GM12878 (cell line): ENCODE results near the gene ZBTB8OS. TPM values are rescaled to one million over a fixed set of nuclear protein-coding genes. Genes with fewer than 3 reads are reported as not detected.
A peak's percentile ranks its signal among the peaks of the same experiment; 100 is the strongest.

Experiments used
- BCL11A ChIP-seq: IDR thresholded peaks from 2 replicates; pipeline ENCODE4 v1.6.1; 2011; ENCODE audit warnings: low read depth, low read length
- CBX3 ChIP-seq: fragments of 200-600 bp; sonication (generic); IDR thresholded peaks from 2 replicates; pipeline ENCODE4 v1.6.1; 2016; ENCODE audit warnings: low read depth, borderline replicate concordance
- CHD1 ChIP-seq: IDR thresholded peaks from 2 replicates; pipeline ENCODE4 v1.6.1; 2012; ENCODE audit warnings: low read depth, low read length, improper control_type of control experiment
- CHD4 ChIP-seq: fragments of 200-600 bp; sonication (generic); IDR thresholded peaks from 2 replicates; pipeline ENCODE4 v1.6.1; 2016; ENCODE audit warnings: mild to moderate bottlenecking
- EZH2 ChIP-seq: IDR thresholded peaks from 2 replicates; pipeline ENCODE4 v1.6.1; 2012; ENCODE audit warnings: low read depth, mild to moderate bottlenecking, control low read depth, inconsistent platforms, low read length, borderline replicate concordance; ENCODE audit not compliant: control insufficient read depth
- MTA2 ChIP-seq: fragments of 450-650 bp; IDR thresholded peaks from 2 replicates; pipeline ENCODE4 v1.6.1; 2016; ENCODE audit warnings: low read depth, mild to moderate bottlenecking, moderate library complexity
- MTA3 ChIP-seq: IDR thresholded peaks from 2 replicates; pipeline ENCODE4 v1.6.1; 2012; ENCODE audit warnings: low read length, inconsistent platforms, borderline replicate concordance
- NR2F1 ChIP-seq: fragments of 450-650 bp; conservative IDR thresholded peaks from 2 replicates; pipeline ENCODE4 v1.6.1; 2017; ENCODE audit warnings: mild to moderate bottlenecking
- SIN3A ChIP-seq: IDR thresholded peaks from 2 replicates; pipeline ENCODE4 v1.6.1; 2012; ENCODE audit warnings: low read depth, low read length, improper control_type of control experiment
- SMAD5 ChIP-seq: IDR thresholded peaks from 2 replicates; pipeline ENCODE4 v1.6.1; 2016; ENCODE audit warnings: antibody characterized with exemption, low read depth
- TAF1 ChIP-seq: IDR thresholded peaks from 2 replicates; pipeline ENCODE4 v1.6.1; 2011; ENCODE audit warnings: mild to moderate bottlenecking, low read depth, low read length, borderline replicate concordance
- TCF12 ChIP-seq: IDR thresholded peaks from 2 replicates; pipeline ENCODE4 v1.6.1; 2011; ENCODE audit warnings: low read depth, mild to moderate bottlenecking, low read length
- ZNF274 ChIP-seq: IDR thresholded peaks from one replicate; pipeline ENCODE4 v1.8.0; 2011; ENCODE audit not compliant: insufficient read length, insufficient read depth
- ZNF622 ChIP-seq: fragments of 450-650 bp; IDR thresholded peaks from 2 replicates; pipeline ENCODE4 v1.6.1; 2017; ENCODE audit warnings: mild to moderate bottlenecking, inconsistent platforms
- polyA plus RNA-seq, 11 experiments: library from polyadenylated mRNA; depleted of rRNA in 4 of 11; unstranded in 6 of 11; stranded (reverse) in 5 of 11; fragments of >200 nt; fragmentation: Nextera tagmentation in 4 of 11; fragmentation: Illumina TruSeq in 1 of 11; extraction: Ambion mirVana in 4 of 11; extraction: Trizol in 1 of 11; gene quantifications; 1 replicate in 1 of 11; 2 replicates in 10 of 11; pipeline versions ENCODE4 v1.2.1 to v1.2.3, GENCODE V29; 2011 to 2016; ENCODE audit warnings: inconsistent platforms in 2 of 11, missing spikeins in 2 of 11, low read depth in 1 of 11
- total RNA-seq, 4 experiments: library from RNA; depleted of rRNA in 3 of 4; stranded (reverse); fragments of >200 nt in 3 of 4; fragmentation: Illumina TruSeq in 1 of 4; extraction: Trizol in 1 of 4; gene quantifications; 2 replicates each; pipeline versions ENCODE4 v1.2.1 to v1.2.3, GENCODE V29; 2013 to 2021
- TF ChIP-seq, protein P1 (sequence below): fragments of 150-350 bp; IDR thresholded peaks from 2 replicates; pipeline ENCODE4 v1.6.1; 2014; ENCODE audit warnings: mild to moderate bottlenecking, low read depth, low read length
- TF ChIP-seq, protein P2 (sequence below): fragments of 450-650 bp; IDR thresholded peaks from 2 replicates; pipeline ENCODE4 v1.6.1; 2018; ENCODE audit warnings: mild to moderate bottlenecking, low read depth, moderate library complexity; ENCODE audit not compliant: partially characterized antibody
- TF ChIP-seq, protein P3 (sequence below): fragments of 450-650 bp; conservative IDR thresholded peaks from 2 replicates; pipeline ENCODE4 v1.6.1; 2017; ENCODE audit warnings: mild to moderate bottlenecking, moderate library complexity
- TF ChIP-seq, protein P4 (sequence below): IDR thresholded peaks from 2 replicates; pipeline ENCODE4 v1.6.1; 2012; ENCODE audit warnings: low read length, inconsistent platforms
- TF ChIP-seq, protein P5 (sequence below): fragments of 450-650 bp; formaldehyde crosslinking; IDR thresholded peaks from 2 replicates; pipeline ENCODE4 v1.5.0; 2022; ENCODE audit warnings: mild to moderate bottlenecking, missing genetic modification characterization

ZBTB8OS gene
- total and polyA plus RNA-seq, 10 of the 15 experiments (the other 5 are each of a cell fraction or from before 2014, with no cell fraction given): 77.8 to 350 (median 139) TPM

DNA sequence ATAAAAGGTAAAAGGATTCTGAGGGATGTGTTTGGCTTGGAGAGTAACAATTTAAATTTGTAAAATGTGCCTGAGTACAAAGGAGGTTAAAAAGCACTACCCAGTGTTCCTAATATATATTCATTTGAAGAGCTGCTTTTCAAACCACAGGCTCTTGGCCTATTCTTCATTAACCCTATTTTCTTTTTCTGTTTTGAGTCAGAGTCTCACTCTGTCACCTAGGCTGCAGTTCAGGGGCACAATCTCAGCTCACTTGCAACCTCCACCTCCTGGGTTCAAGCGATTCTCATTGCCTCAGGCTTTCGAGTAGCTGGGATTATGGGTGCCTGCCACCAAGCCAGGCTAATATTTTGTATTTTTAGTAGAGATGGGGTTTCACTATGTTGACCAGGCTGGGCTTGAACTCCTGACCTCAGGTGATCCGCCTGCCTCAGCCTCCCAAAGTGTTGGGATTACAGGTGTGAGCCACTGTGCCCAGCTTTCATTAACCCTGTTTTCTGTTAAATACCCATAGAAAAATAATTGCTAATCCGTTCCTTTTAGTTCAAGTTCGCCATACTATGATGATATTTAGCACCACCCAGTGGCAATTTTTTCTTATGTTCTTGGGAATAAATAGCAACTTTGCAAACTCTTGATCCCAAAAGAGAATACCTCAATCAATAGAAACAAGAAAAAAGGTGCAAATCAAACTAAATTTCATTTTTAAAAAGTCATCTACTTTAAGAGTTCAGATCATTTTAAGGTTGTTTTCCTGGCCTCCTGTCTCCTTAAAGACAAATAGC lies 30.5 kb downstream of the ZBTB8OS start (continued):
- TF ChIP-seq, protein P1, sequence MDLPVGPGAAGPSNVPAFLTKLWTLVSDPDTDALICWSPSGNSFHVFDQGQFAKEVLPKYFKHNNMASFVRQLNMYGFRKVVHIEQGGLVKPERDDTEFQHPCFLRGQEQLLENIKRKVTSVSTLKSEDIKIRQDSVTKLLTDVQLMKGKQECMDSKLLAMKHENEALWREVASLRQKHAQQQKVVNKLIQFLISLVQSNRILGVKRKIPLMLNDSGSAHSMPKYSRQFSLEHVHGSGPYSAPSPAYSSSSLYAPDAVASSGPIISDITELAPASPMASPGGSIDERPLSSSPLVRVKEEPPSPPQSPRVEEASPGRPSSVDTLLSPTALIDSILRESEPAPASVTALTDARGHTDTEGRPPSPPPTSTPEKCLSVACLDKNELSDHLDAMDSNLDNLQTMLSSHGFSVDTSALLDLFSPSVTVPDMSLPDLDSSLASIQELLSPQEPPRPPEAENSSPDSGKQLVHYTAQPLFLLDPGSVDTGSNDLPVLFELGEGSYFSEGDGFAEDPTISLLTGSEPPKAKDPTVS: no peak
- TF ChIP-seq TAF1: no peak
- no peak for TF ChIP-seq CHD1
- TF ChIP-seq, protein P2, sequence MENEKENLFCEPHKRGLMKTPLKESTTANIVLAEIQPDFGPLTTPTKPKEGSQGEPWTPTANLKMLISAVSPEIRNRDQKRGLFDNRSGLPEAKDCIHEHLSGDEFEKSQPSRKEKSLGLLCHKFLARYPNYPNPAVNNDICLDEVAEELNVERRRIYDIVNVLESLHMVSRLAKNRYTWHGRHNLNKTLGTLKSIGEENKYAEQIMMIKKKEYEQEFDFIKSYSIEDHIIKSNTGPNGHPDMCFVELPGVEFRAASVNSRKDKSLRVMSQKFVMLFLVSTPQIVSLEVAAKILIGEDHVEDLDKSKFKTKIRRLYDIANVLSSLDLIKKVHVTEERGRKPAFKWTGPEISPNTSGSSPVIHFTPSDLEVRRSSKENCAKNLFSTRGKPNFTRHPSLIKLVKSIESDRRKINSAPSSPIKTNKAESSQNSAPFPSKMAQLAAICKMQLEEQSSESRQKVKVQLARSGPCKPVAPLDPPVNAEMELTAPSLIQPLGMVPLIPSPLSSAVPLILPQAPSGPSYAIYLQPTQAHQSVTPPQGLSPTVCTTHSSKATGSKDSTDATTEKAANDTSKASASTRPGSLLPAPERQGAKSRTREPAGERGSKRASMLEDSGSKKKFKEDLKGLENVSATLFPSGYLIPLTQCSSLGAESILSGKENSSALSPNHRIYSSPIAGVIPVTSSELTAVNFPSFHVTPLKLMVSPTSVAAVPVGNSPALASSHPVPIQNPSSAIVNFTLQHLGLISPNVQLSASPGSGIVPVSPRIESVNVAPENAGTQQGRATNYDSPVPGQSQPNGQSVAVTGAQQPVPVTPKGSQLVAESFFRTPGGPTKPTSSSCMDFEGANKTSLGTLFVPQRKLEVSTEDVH: no peak
- TF ChIP-seq, protein P3, sequence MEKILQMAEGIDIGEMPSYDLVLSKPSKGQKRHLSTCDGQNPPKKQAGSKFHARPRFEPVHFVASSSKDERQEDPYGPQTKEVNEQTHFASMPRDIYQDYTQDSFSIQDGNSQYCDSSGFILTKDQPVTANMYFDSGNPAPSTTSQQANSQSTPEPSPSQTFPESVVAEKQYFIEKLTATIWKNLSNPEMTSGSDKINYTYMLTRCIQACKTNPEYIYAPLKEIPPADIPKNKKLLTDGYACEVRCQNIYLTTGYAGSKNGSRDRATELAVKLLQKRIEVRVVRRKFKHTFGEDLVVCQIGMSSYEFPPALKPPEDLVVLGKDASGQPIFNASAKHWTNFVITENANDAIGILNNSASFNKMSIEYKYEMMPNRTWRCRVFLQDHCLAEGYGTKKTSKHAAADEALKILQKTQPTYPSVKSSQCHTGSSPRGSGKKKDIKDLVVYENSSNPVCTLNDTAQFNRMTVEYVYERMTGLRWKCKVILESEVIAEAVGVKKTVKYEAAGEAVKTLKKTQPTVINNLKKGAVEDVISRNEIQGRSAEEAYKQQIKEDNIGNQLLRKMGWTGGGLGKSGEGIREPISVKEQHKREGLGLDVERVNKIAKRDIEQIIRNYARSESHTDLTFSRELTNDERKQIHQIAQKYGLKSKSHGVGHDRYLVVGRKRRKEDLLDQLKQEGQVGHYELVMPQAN: no peak
- TF ChIP-seq CBX3: no peak
- TF ChIP-seq ZNF622: no peak
- TF ChIP-seq, protein P4, sequence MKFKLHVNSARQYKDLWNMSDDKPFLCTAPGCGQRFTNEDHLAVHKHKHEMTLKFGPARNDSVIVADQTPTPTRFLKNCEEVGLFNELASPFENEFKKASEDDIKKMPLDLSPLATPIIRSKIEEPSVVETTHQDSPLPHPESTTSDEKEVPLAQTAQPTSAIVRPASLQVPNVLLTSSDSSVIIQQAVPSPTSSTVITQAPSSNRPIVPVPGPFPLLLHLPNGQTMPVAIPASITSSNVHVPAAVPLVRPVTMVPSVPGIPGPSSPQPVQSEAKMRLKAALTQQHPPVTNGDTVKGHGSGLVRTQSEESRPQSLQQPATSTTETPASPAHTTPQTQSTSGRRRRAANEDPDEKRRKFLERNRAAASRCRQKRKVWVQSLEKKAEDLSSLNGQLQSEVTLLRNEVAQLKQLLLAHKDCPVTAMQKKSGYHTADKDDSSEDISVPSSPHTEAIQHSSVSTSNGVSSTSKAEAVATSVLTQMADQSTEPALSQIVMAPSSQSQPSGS: peak; percentile 69; the same call in 1 of the 2 replicates
- TF ChIP-seq MTA2: peak; percentile 94
- peak; percentile 87 for TF ChIP-seq BCL11A
- TF ChIP-seq SIN3A: no peak
- TF ChIP-seq, protein P5, sequence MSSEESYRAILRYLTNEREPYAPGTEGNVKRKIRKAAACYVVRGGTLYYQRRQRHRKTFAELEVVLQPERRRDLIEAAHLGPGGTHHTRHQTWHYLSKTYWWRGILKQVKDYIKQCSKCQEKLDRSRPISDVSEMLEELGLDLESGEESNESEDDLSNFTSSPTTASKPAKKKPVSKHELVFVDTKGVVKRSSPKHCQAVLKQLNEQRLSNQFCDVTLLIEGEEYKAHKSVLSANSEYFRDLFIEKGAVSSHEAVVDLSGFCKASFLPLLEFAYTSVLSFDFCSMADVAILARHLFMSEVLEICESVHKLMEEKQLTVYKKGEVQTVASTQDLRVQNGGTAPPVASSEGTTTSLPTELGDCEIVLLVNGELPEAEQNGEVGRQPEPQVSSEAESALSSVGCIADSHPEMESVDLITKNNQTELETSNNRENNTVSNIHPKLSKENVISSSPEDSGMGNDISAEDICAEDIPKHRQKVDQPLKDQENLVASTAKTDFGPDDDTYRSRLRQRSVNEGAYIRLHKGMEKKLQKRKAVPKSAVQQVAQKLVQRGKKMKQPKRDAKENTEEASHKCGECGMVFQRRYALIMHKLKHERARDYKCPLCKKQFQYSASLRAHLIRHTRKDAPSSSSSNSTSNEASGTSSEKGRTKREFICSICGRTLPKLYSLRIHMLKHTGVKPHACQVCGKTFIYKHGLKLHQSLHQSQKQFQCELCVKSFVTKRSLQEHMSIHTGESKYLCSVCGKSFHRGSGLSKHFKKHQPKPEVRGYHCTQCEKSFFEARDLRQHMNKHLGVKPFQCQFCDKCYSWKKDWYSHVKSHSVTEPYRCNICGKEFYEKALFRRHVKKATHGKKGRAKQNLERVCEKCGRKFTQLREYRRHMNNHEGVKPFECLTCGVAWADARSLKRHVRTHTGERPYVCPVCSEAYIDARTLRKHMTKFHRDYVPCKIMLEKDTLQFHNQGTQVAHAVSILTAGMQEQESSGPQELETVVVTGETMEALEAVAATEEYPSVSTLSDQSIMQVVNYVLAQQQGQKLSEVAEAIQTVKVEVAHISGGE (CRISPR knock-in tag): no peak
- peak; percentile 92 for TF ChIP-seq NR2F1
- TF ChIP-seq EZH2: no peak
- peak; percentile 42; the same call in 1 of the 2 replicates for TF ChIP-seq MTA3
- TF ChIP-seq SMAD5: no peak
- no peak for TF ChIP-seq CHD4
- TF ChIP-seq TCF12: 0 out of 2 replicates have a peak, but pooled peaks have one; percentile 5
- TF ChIP-seq ZNF274: no peak
